ENCODE data around the gene RAB23. TPM values are rescaled to one million over a fixed set of nuclear protein-coding genes. Genes with fewer than 3 reads are reported as not detected.

RAB23 gene
- total RNA-seq, 2 donors from 2014 or later: 43.7 to 44.7 TPM

GRCh38 chr6:57137350-57137749, 84.8 kb downstream of the RAB23 start:
- no peak overlapping the region for H3K27ac ChIP-seq
- no peak for DNase-seq (ENCODE audit: low spot score)
- no peak for ATAC-seq (ENCODE audit: insufficient number of reproducible peaks, low FRiP score, low read depth)
- H3K4me3 ChIP-seq: no peak overlapping the region
- H3K36me3 ChIP-seq: peaks cover 16% of the 10 kb centered on the region
- H3K4me1 ChIP-seq (ENCODE audit: control insufficient read depth in 1 of 2, low read depth in 2 of 2): no peaks in the 10 kb centered on the region
- H3K27me3 ChIP-seq (replicated peaks; ENCODE audit: insufficient read depth): no peaks in the 10 kb centered on the region
- TF ChIP-seq, protein P1, sequence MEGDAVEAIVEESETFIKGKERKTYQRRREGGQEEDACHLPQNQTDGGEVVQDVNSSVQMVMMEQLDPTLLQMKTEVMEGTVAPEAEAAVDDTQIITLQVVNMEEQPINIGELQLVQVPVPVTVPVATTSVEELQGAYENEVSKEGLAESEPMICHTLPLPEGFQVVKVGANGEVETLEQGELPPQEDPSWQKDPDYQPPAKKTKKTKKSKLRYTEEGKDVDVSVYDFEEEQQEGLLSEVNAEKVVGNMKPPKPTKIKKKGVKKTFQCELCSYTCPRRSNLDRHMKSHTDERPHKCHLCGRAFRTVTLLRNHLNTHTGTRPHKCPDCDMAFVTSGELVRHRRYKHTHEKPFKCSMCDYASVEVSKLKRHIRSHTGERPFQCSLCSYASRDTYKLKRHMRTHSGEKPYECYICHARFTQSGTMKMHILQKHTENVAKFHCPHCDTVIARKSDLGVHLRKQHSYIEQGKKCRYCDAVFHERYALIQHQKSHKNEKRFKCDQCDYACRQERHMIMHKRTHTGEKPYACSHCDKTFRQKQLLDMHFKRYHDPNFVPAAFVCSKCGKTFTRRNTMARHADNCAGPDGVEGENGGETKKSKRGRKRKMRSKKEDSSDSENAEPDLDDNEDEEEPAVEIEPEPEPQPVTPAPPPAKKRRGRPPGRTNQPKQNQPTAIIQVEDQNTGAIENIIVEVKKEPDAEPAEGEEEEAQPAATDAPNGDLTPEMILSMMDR (IDR thresholded peaks at IDR 0.05): no peak
- H3K9me3 ChIP-seq: no peaks in the 10 kb centered on the region

Other genes with a start within 250 kb of the RAB23 start
- 10 to 100 TPM in 1 of 2 donors, 1 to 10 TPM in 1; 2.8 to 11.2 TPM for gene KIAA1586, start 175.6 kb downstream of the RAB23 start, total RNA-seq
- 10 to 100 TPM; 45.6 to 65.0 TPM for gene ZNF451, start 132.1 kb downstream of the RAB23 start, total RNA-seq
- gene BAG2, start 50.0 kb downstream of the RAB23 start, total RNA-seq: 10 to 100 TPM; 15.7 to 19.6 TPM
- 10 to 100 TPM in 1 of 2 donors, 1 to 10 TPM in 1; 7.3 to 11.4 TPM for gene PRIM2, start 95.3 kb upstream of the RAB23 start, total RNA-seq

All from thoracic aorta (tissue), 2 donors.